Thymus (tissue), 11 donors: ENCODE measurements around the gene HK3. TPM values are rescaled to one million over a fixed set of nuclear protein-coding genes. Genes with fewer than 3 reads are reported as not detected.

Experiments used
- DNase-seq, 9 donors: peaks; one replicate each; pipeline ENCODE4 v3.0.0-alpha.2; 2013; ENCODE audit warnings: low spot score in 9 of 9, low read depth in 6 of 9, missing footprints in 1 of 9
- H3K27ac ChIP-seq, 2 donors: one replicate each; pipeline ENCODE4 v1.5.1; 2013; ENCODE audit warnings: control low read depth in 1 of 2, low read depth in 1 of 2, low read length in 1 of 2, mild to moderate bottlenecking in 1 of 2, moderate library complexity in 1 of 2
- H3K27me3 ChIP-seq, 2 donors: one replicate each; pipeline ENCODE4 v1.5.1; 2013; ENCODE audit warnings: low read length in 1 of 2; ENCODE audit not compliant: control insufficient read depth in 2 of 2, insufficient read depth in 1 of 2
- H3K36me3 ChIP-seq, 2 donors: one replicate each; pipeline ENCODE4 v1.5.1; 2013; ENCODE audit warnings: low read length in 1 of 2, mild to moderate bottlenecking in 1 of 2, moderate library complexity in 1 of 2; ENCODE audit not compliant: control insufficient read depth in 2 of 2, insufficient read depth in 2 of 2
- H3K4me1 ChIP-seq, 2 donors: one replicate each; pipeline ENCODE4 v1.5.1; 2013; ENCODE audit warnings: low read length in 2 of 2; ENCODE audit not compliant: control insufficient read depth in 2 of 2, insufficient read depth in 2 of 2
- H3K4me3 ChIP-seq, 2 donors: one replicate each; pipeline ENCODE4 v1.5.1; 2013; ENCODE audit warnings: low read length in 2 of 2, control low read depth in 1 of 2, mild to moderate bottlenecking in 1 of 2
- H3K9me3 ChIP-seq, 2 donors: one replicate each; pipeline ENCODE4 v1.5.1; 2013; ENCODE audit warnings: low read length in 1 of 2, mild to moderate bottlenecking in 1 of 2; ENCODE audit not compliant: control insufficient read depth in 2 of 2, insufficient read depth in 1 of 2
- WGBS: extraction: QIAGEN DNeasy Blood & Tissue Kit; methylation state at CpG from one replicate; pipeline ENCODE4 v1.1.7; 2013; 5-methylcytosine and 5-hydroxymethylcytosine counted together
- polyA plus RNA-seq: library from polyadenylated mRNA; stranded (reverse); fragments of 200-250 nt; gene quantifications from one replicate; pipeline ENCODE4 v1.2.3, GENCODE V29; 2013
- total RNA-seq: library from RNA; stranded (reverse); fragments of 120-200 nt; gene quantifications from one replicate; pipeline ENCODE4 v1.2.4, GENCODE V29; 2013
- donor health status: healthy.

Gene HK3
- total and polyA plus RNA-seq, 2 donors = 3.2 to 38.9 TPM

DNA sequence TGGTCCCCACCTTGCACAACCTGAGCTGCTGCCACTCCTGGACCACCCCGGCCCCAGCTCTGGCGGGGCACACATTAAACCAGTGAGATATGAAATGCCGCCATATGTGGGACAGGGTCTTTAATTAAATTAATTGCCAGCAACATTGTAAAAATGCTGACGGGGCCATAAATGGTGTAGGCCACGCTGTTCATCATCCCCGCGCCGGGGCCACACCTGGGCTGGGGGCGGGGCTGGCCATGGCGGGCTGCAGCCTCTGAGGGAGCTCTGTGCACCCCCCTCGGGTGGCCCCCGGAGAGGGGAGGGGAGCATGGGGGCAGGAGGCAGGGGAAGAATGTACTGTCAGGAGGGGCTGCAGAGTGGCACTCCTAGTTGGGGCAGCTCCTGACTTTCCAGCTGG is 47.8 kb downstream of the HK3 start:
- Histone ChIP-seq H3K27ac (no peak overlapping the region), H3K4me1 (no peaks in the 10 kb centered on the region), H3K4me3 (no peak overlapping the region), H3K36me3 (no peaks in the 10 kb centered on the region), H3K27me3 (peaks cover 0 to 26% of the 10 kb centered on the region in 2 donors), H3K9me3 (no peaks in the 10 kb centered on the region)
- DNase-seq = no peak
- 87% methylated on average over 12 of the region's 12 CpGs for WGBS

DNA sequence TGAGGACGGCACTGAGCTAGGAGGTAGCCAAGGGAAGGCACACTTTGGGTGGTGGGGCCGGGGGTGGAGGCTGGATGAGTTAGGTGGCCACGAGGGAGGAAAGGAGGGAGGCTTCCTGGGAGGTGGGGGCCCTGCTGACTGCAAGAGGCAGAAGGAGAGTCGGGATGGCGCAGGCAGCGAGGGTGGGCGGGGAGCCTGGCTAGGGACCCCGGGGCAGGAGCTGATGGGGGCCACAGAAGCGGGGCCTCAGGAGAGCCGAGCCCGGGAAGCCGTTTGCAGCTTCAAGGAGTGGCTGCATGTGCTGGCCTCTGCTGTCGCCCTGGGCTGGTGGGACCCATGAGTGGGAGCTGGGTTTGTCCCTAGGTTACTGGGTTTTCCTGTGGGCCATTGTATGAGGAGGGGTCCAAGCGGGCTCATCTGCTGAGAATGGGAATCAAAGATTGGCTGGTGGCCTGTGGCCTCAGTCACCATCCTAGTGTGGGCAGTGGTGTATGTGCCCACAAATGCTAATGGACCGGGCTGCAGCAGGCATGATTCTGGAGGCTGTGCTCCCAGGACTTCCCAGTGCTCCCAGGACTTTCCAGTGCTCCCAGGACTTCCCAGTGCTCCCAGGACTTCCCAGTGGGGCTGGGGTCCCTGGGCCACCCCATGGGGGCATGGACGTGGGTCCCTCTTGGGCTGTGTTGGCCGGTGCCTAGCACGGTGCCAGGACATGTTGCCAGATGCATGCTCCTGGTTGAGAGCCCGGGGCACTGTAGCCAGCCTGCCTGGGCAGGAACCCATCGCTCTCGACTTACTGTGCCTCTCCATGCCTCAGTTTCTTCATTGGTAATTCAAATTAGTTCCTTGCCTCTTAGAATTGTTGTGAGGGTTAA is 48.5 kb downstream of the HK3 start:
- 89% methylated on average over 21 of the region's 21 CpGs for WGBS
- no peak for DNase-seq
- H3K9me3 ChIP-seq = no peaks in the 10 kb centered on the region
- peaks cover 0 to 31% of the 10 kb centered on the region in 2 donors for H3K27me3 ChIP-seq
- H3K27ac ChIP-seq = no peak overlapping the region
- H3K4me3 ChIP-seq = no peak overlapping the region
- no peaks in the 10 kb centered on the region for H3K36me3 ChIP-seq
- no peaks in the 10 kb centered on the region for H3K4me1 ChIP-seq

DNA sequence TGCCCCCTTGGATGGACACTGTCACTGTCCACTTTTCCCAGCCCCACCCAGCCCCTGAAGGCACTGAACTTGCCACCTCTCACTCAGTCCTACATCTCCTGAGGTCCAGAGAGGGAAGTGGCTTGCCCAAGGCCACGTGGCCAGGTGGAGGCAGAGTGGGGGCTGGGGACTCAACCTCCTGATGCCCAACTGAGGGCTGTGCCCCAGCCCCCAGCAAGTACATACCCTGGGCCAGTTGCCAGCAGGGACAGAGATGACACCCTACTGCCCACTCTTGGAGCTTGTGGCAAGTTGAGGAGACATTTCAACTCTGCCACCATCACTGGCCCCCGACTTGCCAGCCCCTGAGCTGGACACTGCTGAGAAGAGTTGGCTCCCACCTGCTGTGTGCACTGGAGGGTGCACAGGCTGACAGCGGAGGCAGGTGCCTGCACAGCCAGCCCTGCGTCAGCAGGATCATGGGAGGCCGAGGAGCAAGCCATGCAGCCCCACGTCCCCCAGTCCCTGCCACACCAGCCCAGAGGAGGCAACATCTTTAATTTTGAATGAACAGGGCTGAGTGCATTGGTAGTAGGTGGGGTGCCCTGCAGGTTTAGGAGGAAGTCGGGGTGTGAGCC is 49.4 kb downstream of the HK3 start:
- Histone ChIP-seq H3K27me3 (peaks cover 0 to 37% of the 10 kb centered on the region in 2 donors), H3K4me3 (no peak overlapping the region), H3K27ac (no peak overlapping the region), H3K36me3 (no peaks in the 10 kb centered on the region), H3K9me3 (no peaks in the 10 kb centered on the region), H3K4me1 (no peaks in the 10 kb centered on the region)
- DNase-seq = no peak
- 76% methylated on average over 7 of the region's 7 CpGs for WGBS

DNA sequence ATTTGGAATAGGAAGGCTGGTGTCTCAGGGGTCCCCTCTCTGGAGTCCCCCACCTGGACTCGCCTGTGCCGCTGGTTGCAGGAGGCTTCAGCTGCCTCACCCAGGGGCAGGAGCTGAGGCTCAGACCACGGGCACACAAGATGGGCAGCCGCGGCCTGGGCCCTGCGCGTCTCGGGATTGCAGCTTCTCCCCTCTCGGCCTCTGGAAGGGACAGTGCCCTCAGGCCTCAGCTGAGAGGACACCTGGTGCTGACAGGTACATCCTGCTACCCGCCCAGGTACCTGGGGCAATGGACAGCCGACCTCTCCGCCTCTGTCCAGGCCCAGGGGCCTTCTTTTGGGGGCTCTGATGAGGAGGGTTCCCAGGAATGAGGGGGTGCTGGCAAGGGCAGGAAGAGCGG is 50.5 kb downstream of the HK3 start:
- H3K27ac ChIP-seq = no peak overlapping the region
- no peaks in the 10 kb centered on the region for H3K9me3 ChIP-seq
- H3K36me3 ChIP-seq = no peaks in the 10 kb centered on the region
- no peak for DNase-seq
- no peak overlapping the region for H3K4me3 ChIP-seq
- peaks cover 0 to 39% of the 10 kb centered on the region in 2 donors for H3K27me3 ChIP-seq
- 89% methylated on average over 13 of the region's 13 CpGs for WGBS
- H3K4me1 ChIP-seq = no peaks in the 10 kb centered on the region

DNA sequence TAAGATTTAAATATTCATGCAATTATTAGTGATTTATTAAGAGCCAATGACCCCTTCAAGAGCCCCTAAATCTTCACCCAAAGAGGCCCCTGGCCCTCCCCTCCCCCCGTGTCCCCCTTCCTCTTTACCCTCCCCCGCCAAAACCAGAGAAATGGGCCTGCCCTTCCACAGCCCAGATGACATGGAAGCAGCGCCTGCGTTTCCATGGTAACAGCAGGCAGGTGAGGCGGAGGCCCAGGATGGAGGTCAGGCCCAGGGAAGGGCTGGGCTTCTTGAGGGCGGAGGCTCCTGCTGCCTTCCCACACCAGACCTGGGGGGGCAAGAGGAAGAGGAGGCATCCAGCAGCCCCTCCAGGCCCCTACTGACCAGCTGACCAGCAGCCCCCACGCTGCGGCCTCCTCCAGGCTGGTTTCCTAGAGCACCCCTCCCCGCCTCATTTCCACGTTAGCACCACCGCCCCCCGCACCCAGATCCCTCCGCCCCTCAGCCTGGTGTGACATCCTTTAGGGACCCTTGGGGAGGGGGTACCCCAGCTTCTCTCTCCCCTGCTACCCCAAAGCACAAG is 51.3 kb downstream of the HK3 start:
- H3K27me3 ChIP-seq = peaks cover 0 to 41% of the 10 kb centered on the region in 2 donors
- H3K9me3 ChIP-seq = no peaks in the 10 kb centered on the region
- DNase-seq = no peak
- no peaks in the 10 kb centered on the region for H3K4me1 ChIP-seq
- H3K4me3 ChIP-seq = no peak overlapping the region
- H3K36me3 ChIP-seq = no peaks in the 10 kb centered on the region
- WGBS = 89% methylated on average over 13 of the region's 13 CpGs
- H3K27ac ChIP-seq = no peak overlapping the region

DNA sequence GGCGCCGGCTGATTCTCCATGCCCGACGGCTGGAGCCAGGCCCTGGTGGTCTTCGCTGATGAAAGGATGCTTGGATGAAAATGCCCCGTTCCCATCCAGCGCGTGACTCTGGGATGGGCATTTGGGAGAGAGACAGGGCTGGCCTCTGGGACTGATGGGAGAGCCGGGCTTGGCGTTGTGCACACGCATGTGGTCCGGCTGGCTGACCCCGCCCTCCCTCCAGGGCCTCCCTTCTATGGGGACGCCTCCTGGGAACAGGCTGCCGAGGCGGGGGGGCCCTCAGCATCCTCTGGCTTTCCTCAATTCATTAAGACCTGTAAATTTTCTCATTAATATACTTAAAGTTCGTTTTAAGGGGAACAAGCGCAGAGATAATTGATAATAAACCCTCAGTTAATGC is 52.0 kb downstream of the HK3 start:
- DNase-seq = no peak
- H3K27me3 ChIP-seq = peaks cover 0 to 37% of the 10 kb centered on the region in 2 donors
- WGBS = 66% methylated on average over 18 of the region's 18 CpGs

DNA sequence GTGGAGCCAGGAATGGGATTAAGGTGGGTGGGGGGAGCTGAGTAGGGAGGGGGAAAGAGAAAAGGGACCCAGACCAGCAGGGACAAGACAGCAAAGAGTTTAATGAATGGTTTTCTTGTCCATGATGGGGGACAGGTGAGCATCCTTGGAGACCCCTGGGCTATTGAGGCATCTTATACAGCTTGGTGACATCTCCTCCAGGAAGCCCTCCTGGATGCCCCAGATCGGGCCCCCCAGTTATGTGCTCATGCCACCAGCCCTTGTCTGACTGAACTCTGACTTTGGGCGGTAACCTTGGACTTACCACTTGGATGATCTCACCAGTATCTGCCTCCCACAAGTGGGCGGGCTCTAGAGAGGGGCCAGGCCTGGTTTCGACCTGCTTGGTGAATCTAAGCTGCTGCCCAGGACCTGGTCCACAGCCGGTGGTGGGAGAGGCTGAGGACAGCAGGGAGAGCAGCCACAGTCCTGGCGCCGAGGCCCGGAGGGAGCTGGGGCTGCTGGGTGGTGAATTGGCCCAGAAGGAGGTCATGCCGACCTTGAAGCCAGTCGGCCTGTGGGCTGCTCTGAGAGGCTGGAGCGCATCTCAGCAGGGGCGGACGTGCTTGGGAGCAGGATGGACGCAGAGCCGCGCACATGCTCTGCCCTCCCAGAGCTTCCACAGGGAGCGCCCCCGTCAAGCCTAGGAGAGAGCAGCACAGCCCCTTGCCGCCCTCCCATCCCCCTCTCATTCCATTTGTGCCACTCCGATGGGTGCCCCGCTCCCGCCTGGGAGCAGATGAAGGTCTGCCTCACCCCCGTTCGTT is 52.6 kb downstream of the HK3 start:
- no peaks in the 10 kb centered on the region for H3K9me3 ChIP-seq
- no peak overlapping the region for H3K27ac ChIP-seq
- no peaks in the 10 kb centered on the region for H3K36me3 ChIP-seq
- H3K4me1 ChIP-seq = no peaks in the 10 kb centered on the region
- no peak overlapping the region for H3K4me3 ChIP-seq
- no peak for DNase-seq
- H3K27me3 ChIP-seq = peaks cover 0 to 37% of the 10 kb centered on the region in 2 donors
- 53% methylated on average over 24 of the region's 24 CpGs for WGBS

More for the DNA sequence above, 52.0 kb downstream of the HK3 start:
- Histone ChIP-seq H3K27ac (no peak overlapping the region), H3K4me1 (no peaks in the 10 kb centered on the region), H3K36me3 (no peaks in the 10 kb centered on the region), H3K4me3 (no peak overlapping the region), H3K9me3 (no peaks in the 10 kb centered on the region)

DNA sequence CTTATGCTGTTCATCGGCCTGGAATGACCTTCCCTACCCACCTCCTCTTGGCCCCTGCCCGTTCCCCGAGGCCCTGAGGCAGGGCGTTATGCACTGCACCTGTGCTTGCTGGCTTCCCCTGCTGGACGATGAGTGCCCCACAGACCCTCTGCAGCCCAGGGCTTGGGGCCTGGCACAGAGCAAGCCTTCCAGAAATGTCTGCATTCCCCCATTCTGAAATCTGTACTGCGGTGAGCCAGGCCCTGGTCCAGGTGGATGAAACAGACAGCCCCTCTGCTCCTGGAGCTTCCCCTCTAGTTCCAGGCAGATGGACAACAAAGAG is 53.8 kb downstream of the HK3 start:
- no peak for DNase-seq
- Histone ChIP-seq H3K27me3 (peaks cover 0 to 46% of the 10 kb centered on the region in 2 donors), H3K27ac (no peak overlapping the region), H3K4me1 (no peaks in the 10 kb centered on the region), H3K9me3 (no peaks in the 10 kb centered on the region), H3K36me3 (no peaks in the 10 kb centered on the region), H3K4me3 (no peak overlapping the region)
- WGBS = 85% methylated on average over 6 of the region's 6 CpGs
